Stomach (tissue), 4 donors: ENCODE results near the gene NECTIN1.

Source experiments
- EP300 ChIP-seq: sonication (generic); formaldehyde crosslinking; IDR thresholded peaks from one replicate; pipeline ENCODE4 v1.6.1; 2017; ENCODE audit warnings: antibody characterized with exemption
- POLR2A ChIP-seq, 4 donors: fragments of 450-650 bp; IDR thresholded peaks; one replicate each; pipeline ENCODE4 v1.6.1; 2016; ENCODE audit warnings: antibody characterized with exemption in 4 of 4, control low read depth in 2 of 4, mild to moderate bottlenecking in 1 of 4, moderate library complexity in 1 of 4
- TF ChIP-seq, protein P1 (sequence below), 7 experiments: fragments of 450-650 bp in 4 of 7; fragments of 200-600 bp in 3 of 7; sonication (generic) in 3 of 7; IDR thresholded peaks; one replicate each; pipeline ENCODE4 v1.5.1; 2016 to 2019; ENCODE audit warnings: antibody characterized with exemption in 7 of 7, control low read depth in 2 of 7, mild to moderate bottlenecking in 1 of 7

DNA sequence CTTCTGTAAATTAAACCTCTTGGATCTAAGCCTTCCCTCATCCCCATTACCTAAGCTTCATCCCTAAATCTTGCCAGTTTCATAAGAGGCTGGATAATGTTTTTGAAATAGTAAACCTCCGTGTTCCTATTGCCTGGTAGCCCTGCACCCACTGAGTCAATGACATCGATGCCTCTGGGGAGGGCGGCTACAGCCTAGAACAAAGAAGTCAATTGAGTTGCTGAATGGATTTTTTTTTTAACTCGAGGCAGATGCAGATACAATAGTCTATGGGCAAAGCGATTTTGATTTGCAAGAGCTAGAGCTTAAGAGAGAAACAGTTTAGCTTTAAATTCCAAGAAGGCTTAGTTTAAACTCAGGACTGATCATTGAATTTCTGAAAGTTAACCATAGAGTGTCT lies 121.3 kb downstream of the NECTIN1 start:
- TF ChIP-seq, protein P1, sequence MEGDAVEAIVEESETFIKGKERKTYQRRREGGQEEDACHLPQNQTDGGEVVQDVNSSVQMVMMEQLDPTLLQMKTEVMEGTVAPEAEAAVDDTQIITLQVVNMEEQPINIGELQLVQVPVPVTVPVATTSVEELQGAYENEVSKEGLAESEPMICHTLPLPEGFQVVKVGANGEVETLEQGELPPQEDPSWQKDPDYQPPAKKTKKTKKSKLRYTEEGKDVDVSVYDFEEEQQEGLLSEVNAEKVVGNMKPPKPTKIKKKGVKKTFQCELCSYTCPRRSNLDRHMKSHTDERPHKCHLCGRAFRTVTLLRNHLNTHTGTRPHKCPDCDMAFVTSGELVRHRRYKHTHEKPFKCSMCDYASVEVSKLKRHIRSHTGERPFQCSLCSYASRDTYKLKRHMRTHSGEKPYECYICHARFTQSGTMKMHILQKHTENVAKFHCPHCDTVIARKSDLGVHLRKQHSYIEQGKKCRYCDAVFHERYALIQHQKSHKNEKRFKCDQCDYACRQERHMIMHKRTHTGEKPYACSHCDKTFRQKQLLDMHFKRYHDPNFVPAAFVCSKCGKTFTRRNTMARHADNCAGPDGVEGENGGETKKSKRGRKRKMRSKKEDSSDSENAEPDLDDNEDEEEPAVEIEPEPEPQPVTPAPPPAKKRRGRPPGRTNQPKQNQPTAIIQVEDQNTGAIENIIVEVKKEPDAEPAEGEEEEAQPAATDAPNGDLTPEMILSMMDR (IDR thresholded peaks at IDR 0.05), result no peak
- TF ChIP-seq POLR2A (IDR thresholded peaks at IDR 0.05) (no peak), EP300 (no peak)
